A549 (cell line): ENCODE measurements around the gene MBD1.

Experiments
- CEBPB ChIP-seq, 2 experiments: fragments of >200 bp in 1 of 2; sonication (Bioruptor Twin) in 1 of 2; formaldehyde crosslinking in 1 of 2; IDR thresholded peaks; 2 replicates each; pipeline ENCODE4 v1.6.1; 2012 to 2016
- CTCF ChIP-seq: fragments of >200 bp; sonication (Bioruptor Twin); formaldehyde crosslinking; IDR thresholded peaks from 3 replicates; pipeline ENCODE4 v1.5.1; 2016
- EHF ChIP-seq: fragments of 250-450 bp; sonication (Bioruptor Pico); IDR thresholded peaks from 2 replicates; pipeline ENCODE4 v1.5.0; 2020; ENCODE audit warnings: mild to moderate bottlenecking
- EP300 ChIP-seq, 2 experiments: fragments of >200 bp; sonication (Bioruptor Twin); formaldehyde crosslinking; IDR thresholded peaks; 2 replicates in 1 of 2; 3 replicates in 1 of 2; pipeline ENCODE4 v1.6.1; 2016 to 2017
- MAFK ChIP-seq: fragments of 450-650 bp; IDR thresholded peaks from 2 replicates; pipeline ENCODE4 v1.6.1; 2014; ENCODE audit not compliant: partially characterized antibody

GRCh38 chr18:50262977-50263376 is 18.3 kb downstream of the MBD1 start:
- TF ChIP-seq CTCF, result no peak
- TF ChIP-seq EHF (CRISPR knock-in tag), result no peak
- no peak for TF ChIP-seq EP300 (IDR thresholded peaks at IDR 0.05)
- TF ChIP-seq CEBPB (IDR thresholded peaks at IDR 0.05), result no peak
- TF ChIP-seq MAFK, result no peak
